ENCODE measurements around the gene SMG7.

Gene SMG7

DNA sequence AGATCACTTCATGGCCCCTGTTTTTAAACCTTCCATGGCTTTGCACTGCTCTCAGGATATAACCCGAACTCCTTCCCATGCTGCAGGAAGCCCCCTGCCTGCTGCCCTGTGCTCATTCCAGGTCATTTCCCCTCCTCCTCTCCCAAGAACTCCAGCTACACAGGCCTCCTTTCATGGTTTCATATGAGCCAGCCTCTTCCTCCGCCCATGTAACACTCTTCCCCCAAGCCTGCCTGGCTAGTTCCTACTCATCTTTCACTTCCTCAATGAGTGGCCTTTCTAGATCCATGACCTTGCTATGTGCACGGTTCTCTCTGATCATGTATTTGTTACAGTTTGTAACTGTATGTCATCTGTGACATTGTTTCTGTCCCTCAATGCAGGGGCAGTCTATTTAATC lies 121.1 kb downstream of the SMG7 start:
- DNase-seq: no peak

- DNase-seq: no peak
Measured at GRCh38 chr1:183595537-183595936, 123.2 kb downstream of the SMG7 start.

DNA sequence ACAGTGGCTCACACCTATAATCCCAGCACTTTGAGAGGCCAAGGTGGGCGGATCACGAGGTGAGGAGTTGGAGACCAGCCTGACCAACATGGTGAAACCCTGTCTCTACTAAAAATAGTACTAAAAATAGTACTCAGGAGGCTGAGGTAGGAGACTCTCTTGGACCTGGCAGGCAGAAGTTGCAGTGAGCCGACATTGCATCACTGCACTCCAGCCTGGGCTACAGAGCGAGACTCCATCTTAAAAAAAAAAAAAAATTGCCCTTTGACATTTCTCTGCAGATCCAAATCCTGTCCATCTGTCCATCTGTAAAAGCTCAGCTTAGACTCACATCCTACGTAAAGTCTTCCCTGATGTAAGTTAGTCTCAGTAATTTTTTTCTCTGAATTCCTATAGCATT lies 124.2 kb downstream of the SMG7 start:
- DNase-seq: no peak

GRCh38 chr1:183597656-183598347 lies 125.5 kb downstream of the SMG7 start:
- no peak for DNase-seq

DNA sequence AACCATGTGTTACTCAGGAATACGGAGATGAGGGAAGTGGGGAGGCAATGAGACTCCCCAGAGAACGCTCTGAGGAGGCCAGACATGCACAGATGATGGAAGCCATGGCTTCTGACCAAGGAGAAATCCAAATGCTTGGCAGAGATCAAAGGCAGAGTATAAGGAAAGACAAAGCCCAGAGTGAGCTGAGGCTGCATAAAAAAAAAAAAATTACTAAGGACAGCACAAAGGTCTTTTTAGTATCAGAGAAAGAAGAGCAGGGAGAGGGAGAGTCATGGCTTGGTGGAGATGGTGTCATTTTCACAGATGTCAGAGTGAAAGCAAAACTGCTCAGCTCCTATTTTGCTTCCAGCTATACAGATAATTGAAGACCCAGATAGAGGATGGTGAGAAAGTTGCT lies 126.1 kb downstream of the SMG7 start:
- DNase-seq: no peak

GRCh38 chr1:183600136-183600535 lies 127.8 kb downstream of the SMG7 start:
- no peak for DNase-seq

- DNase-seq: no peak
Measured at GRCh38 chr1:183600634-183601033, 128.3 kb downstream of the SMG7 start.

DNA sequence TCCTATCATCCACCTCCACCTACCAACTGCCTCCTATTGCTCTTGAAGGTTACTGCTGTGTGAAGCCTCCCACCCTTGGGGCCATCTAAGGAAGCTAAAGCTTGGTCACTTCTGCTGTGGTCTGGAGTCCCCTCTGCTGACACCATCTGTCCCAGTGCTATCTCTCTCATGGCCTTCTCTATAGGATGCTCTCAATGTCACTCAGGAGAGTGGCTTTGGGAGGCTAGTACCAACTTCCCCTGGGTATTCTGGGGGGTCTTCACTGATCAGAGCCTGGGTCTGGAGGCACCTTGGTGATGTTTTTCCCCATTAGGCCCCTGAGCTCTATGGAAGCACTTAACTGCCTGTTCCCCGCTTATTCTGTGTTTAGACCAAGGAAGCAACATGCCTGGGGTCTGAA lies 130.2 kb downstream of the SMG7 start:
- DNase-seq: no peak

Data from CD4-positive, alpha-beta T cell treated with Interleukin-12 subunit alpha and Interleukin-12 subunit beta, for 1 hour (primary cell).